ENCODE measurements around the gene UBASH3A.

Gene UBASH3A

GRCh38 chr21:42403611-42404231 lies at the start of gene UBASH3A:
UBASH3A (plus strand) TSS chr21:42403902; CDS start chr21:42403946, 44 bp downstream.
- DNase-seq (ENCODE audit: low spot score): no peak

DNA sequence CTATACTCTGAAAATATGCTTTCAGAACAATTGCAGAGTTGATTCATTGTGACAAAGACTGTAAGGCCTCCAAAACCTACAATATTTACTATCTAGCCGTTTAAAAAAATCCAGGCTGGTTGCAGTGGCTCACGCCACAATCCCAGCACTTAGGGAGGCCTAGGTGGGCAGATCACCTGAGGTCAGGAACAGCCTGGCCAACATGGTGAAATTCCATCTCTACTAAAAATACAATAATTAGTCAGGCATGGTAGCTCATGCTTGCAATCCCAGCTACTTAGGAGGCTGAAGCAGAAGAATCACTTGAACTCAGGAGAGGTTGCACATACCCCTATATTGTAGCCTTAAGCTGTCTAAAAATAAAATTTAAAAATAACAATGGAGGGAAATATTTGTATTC lies 47.7 kb upstream of the UBASH3A start:
- DNase-seq (ENCODE audit: low spot score): no peak

DNA sequence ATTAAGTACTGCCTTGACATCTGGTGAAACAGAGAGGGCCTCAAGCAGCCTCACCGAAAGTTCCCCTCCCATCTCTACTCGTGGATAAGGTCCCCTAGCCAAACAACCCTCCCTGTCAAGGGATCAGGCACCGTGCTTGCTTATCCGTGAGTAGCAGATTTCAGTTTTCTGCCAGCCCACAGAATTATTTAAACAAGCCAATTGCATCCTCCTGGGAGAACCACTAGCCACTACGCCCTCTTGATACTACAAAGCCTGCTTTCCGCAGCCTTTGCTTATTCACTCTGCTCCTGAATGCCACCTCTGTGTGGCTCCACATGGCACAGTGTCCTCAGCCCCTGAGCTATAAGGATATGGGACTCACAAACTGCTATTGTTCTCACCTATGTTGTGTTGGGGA lies 47.1 kb upstream of the UBASH3A start:
- no peak for DNase-seq (ENCODE audit: low spot score)

DNA sequence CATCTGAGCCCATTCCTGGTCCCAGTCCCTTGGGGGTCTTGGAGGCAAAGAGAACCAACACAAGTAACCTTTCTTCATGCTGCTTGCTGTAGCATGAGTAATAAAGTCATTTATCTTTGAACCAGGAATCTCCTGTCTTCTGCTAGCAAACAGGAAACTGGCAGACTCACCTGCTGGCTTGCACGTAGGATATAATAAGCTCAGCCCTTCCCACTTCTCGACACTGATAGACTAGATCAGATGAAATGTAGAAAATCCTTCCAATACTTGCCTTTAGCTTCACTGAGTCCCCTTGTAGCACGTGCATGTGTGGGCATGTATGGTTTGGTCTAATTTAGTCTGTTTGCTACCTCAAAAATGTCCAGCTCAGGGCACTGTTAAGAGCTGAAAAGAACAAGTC lies 46.4 kb upstream of the UBASH3A start:
- DNase-seq (ENCODE audit: low spot score): no peak

DNA sequence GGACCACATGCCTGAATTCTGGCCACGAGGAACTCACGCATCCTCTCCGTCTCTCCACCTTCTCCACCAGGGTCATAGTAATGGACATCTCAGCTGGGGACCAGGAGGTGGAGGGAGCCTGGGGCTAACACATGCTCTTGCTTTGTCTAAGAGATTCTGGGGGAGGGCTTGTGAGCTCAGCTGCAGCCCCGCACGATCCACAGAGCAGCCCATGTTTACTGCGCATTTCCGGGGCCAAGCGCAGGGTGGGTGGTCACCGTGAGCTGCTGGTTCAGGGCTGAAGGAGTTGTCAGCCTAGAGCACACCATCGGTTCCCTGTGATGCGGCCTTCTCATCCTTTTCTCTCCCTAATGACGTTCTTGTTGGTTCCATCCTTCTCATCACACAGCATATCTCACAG lies 45.4 kb upstream of the UBASH3A start:
- no peak for DNase-seq (ENCODE audit: low spot score)

DNA sequence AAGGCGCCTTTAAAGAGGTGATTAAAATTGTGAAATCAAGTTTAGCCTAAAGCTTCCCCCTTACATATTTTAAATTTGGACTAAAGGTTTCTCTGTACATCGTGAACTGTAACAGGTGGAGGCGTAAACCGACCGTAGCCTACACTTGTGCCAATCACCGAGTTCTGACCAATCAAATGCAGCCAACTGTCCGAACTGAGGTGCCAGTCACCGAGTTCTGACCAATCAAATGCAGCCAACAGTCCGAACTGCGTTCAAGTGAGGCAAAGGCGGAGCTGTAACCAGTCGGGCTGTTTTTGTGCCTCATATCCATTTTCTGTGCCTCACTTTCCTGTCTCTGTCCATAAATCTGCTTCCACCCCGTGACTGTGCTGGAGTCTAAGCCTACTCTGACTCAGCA lies 44.8 kb upstream of the UBASH3A start:
- no peak for DNase-seq (ENCODE audit: low spot score)

- DNase-seq (ENCODE audit: low spot score): peak; percentile 64
Observed at GRCh38 chr21:42360317-42360716, 43.4 kb upstream of the UBASH3A start.

GRCh38 chr21:42361286-42361685 lies 42.4 kb upstream of the UBASH3A start:
- DNase-seq (ENCODE audit: low spot score): no peak

- DNase-seq (ENCODE audit: low spot score): no peak
Observed at GRCh38 chr21:42362198-42362597, 41.5 kb upstream of the UBASH3A start.

- peak; percentile 20 for DNase-seq (ENCODE audit: low spot score)
Observed at GRCh38 chr21:42362700-42363099, 41.0 kb upstream of the UBASH3A start.

GRCh38 chr21:42363312-42363711 lies 40.4 kb upstream of the UBASH3A start:
- no peak for DNase-seq (ENCODE audit: low spot score)

GRCh38 chr21:42364304-42364865 lies 39.3 kb upstream of the UBASH3A start:
- no peak for DNase-seq (ENCODE audit: low spot score)

DNA sequence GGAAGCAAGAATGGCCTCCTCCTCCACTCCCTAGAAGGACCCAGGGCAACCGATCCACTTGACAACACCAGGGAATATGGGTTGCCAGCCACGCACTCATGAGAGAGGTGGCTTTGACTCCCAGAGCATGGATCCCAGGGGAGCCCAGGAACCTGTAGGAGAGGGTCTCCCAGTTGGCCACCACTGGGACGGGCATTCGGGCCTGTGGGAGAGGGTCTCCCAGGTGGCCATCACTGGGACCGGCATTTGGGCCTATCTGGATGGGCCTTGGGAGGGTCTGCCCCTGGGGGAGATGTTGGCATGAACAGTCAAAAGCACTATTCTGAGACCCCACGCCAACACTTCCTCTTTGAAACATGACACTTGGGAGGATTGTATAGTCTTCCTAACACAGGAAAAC lies 37.9 kb upstream of the UBASH3A start:
- no peak for DNase-seq (ENCODE audit: low spot score)

DNA sequence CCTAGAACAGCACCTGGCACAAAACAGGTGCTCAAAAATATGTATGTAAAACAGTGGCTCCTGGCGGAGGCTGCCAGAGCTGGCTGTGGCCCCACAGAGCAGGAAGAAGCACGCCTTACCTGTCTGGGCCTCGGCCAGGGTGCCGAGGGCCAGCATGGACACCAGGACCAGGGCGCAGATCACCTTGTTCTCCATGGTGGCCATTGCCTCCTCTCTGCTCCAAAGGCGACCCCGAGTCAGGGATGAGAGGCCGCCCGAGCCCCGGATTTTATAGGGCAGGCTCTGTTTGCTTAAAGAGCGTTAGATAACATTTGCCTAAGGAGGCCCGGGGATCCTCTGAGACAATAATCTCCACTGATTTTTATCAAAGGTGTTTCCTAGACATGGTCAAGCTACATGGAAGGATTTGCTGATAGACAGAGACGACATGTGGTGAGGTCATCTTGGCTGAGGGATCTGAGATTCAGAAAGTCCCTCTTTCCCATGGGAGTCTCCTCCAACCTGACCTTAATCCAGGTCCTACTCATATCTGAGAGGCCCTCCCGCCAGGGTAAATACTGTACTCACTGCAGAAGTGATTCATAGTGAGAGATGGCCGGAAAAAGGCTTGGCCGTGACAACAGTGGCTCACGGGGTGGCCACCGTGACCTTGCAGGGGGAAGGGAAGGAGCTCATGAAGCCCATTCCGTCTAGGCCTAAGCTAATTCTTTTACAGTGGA lies 37.3 kb upstream of the UBASH3A start, which contains the start of gene TFF1:
TSS of gene TFF1 (minus strand) at position 244 of the 719 bp plus-strand sequence. CDS start at position 204, 40 bp downstream.
- no peak for DNase-seq (ENCODE audit: low spot score)

DNA sequence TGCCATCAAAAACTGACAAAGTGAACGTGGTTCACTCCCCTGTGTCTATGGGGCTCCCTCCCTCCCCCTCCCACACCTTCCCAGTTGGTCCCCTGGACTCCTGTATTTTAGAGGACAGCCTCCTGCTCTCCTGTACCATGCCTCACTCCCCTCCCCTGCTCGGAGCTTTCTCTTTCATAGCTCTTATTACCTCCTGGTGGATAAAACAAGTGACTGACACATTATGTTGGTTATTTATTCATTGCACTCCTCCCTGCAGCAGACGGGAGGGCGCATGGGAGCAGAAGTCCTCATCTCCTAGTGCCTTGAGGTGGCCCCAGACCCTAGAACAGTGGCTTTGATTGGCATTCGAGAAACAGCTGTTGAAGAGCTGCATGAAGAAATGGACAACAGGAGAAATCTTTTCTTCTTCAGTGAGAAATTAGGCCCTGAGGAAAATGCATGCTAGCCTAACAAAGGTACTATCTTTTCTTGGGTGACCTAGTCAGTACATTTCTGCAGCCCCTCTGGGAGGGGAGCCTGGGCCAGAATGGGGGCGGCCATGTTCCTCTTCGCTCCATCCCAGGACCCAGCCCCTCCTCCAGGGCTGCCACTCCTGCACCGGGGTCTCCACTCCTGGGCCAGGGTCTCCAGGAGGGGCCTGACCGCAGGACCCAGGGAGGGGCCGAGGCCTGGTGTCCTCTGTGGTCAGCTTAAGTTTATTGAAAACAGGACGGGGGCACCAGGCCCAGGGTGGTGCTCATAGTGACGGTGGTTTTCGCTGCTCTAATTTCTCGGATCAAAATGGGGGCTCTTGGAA lies 36.1 kb upstream of the UBASH3A start:
- peak; percentile 29 for DNase-seq (ENCODE audit: low spot score)

DNA sequence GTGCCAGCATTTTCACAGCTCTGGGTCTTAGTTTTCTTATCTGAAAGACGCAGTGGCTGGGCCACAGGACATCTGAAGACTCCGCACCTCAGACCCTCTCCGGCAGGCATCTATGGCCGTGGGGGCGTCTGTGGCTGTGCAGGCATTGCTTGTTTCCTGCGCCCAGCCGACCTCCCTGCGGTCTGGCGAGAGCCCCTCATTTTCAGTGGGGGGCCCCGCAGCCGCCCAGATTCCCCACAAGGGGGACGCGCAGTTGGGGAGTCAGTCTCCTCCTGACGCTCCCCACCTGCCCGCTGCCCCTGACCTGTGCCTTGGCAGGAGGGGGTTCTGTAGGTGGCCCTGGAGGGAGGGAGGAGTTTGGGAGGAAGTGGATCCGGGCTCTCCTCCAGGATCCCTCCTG lies 33.9 kb upstream of the UBASH3A start:
- no peak for DNase-seq (ENCODE audit: low spot score)

DNA sequence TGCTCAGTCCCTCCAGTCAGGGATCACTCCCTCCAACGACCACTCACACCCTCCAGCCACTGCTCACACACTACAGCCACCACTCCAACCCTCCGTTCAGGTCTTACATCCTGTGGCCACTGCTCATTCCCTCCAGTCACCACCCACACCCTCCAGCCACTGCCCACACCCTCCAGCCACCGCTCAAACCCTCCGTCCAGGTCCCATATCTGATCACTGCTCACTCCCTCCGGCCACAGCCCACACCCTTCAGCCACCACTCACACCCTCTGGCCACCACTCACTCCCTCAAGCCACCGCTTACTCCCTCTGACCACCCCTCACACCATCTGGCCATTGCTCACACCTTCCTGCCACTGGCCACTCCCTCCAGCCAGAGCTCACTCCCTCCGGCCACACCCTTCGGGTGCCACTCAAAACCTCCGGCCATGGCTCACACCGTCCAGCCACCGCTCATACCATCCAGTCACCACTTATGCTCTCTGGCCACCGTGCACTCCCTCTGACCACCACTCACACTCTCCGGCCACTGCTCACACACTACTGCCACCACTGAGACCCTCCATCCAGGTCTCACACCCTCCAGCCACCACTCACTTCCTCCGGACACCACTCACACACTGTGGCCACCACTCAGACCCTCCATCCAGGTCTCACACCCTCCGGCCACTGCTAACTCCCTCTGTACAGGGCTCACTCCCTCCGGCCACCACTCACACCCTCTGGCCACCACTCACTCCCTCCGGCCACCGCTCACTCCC lies 32.6 kb upstream of the UBASH3A start:
- no peak for DNase-seq (ENCODE audit: low spot score)

GRCh38 chr21:42373196-42373907 lies 30.4 kb upstream of the UBASH3A start:
- DNase-seq (ENCODE audit: low spot score): no peak

DNA sequence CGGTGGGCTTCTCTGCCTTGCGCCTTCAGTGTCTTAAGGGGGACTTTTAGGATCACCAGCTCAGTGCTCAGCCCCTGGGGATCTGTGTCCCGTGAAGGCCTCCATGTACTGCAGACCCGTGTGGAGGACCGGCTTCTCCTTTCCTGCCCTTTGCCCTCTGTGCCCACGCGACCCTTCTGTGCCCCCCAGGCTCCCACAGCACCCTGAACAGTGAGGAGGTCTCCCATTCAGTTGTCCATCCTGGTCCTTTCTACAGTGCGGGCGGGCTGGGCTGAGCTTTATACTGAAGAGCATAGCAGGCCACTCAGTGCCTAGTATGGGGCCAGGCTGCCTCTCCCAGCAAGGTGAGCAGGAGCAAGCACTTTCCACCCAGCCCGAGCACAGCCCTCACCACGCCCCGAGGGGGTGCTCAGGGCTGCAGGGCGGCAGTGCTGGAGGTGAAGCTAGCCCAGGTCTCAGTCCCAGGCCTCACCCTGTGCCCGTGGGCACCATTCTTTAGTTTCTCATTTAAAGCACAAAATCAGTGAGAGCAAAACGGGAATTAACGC lies 29.7 kb upstream of the UBASH3A start:
- DNase-seq (ENCODE audit: low spot score): no peak

GRCh38 chr21:42374457-42374856 lies 29.2 kb upstream of the UBASH3A start:
- no peak for DNase-seq (ENCODE audit: low spot score)
